GM12878 (cell line): ENCODE measurements around the gene MED25. TPM values are rescaled to one million over a fixed set of nuclear protein-coding genes. Genes with fewer than 3 reads are reported as not detected.

Experiments used
- ATAC-seq: fragments of 200-7000 bp; cut with Tn5 transposase; 3 replicates; pipeline ENCODE4 v1.9.1; 2020; ENCODE audit warnings: mild to moderate bottlenecking, moderate library complexity
- BruUV-seq: library from RNA; stranded (reverse); fragments of 400-500 nt; replicated peaks from 2 replicates; lab custom pipeline; 2021; lab: Mats Ljungman, UMichigan
- CTCF ChIA-PET: fragments of 300-600 bp; sonication (Branson Sonifier 250); formaldehyde crosslinking; extraction: SDS; loops from one replicate; lab custom pipeline; 2021; ENCODE audit warnings: inconsistent platforms; lab: Yijun Ruan, JAX
- POLR2A ChIA-PET: fragments of 350-600 bp; formaldehyde crosslinking; extraction: SDS; loops from one replicate; lab custom pipeline; 2021; ENCODE audit warnings: inconsistent platforms; lab: Charles Lee
- RAD21 ChIA-PET: fragments of 300-600 bp; sonication (Branson Sonifier 250); formaldehyde crosslinking; loops from one replicate; lab custom pipeline; 2023; ENCODE audit warnings: antibody characterized with exemption; ENCODE audit not compliant: unreplicated experiment; lab: Charles Lee
- SMC1A ChIA-PET: fragments of 300-600 bp; sonication (Branson Sonifier 250); formaldehyde crosslinking; loops from one replicate; lab custom pipeline; 2023; ENCODE audit not compliant: unreplicated experiment, uncharacterized antibody; lab: Charles Lee
- DNase-seq: peaks from one replicate; pipeline ENCODE4 v3.0.0-alpha.2; 2011; ENCODE audit warnings: low read depth, low spot score
- FAIRE-seq: peaks from 3 replicates; lab custom pipeline; 2011; peaks lifted over from hg19 to GRCh38; lab: Jason Lieb, UNC
- H2AFZ ChIP-seq: 2 replicates; pipeline ENCODE4 v1.6.0; 2011; ENCODE audit warnings: low read depth, low read length, control low read depth; ENCODE audit not compliant: control insufficient read depth
- H3K27ac ChIP-seq: 2 replicates; pipeline ENCODE4 v1.5.1; 2011; ENCODE audit warnings: control low read depth; ENCODE audit not compliant: control insufficient read depth, insufficient read depth
- H3K27me3 ChIP-seq, 2 experiments: replicated peaks in 1 of 2; 2 replicates each; pipeline versions ENCODE4 v1.6.0 to v1.6.1; 2011; ENCODE audit warnings: low read length in 1 of 2; ENCODE audit not compliant: control insufficient read depth in 2 of 2, insufficient read depth in 2 of 2
- H3K36me3 ChIP-seq, 2 experiments: 2 replicates each; pipeline ENCODE4 v1.5.1; 2011; ENCODE audit warnings: low read length in 1 of 2; ENCODE audit not compliant: control insufficient read depth in 2 of 2, insufficient read depth in 2 of 2
- H3K4me1 ChIP-seq: 2 replicates; pipeline ENCODE4 v1.6.1; 2011; ENCODE audit warnings: mild to moderate bottlenecking, low read length, moderate library complexity, mixed read lengths; ENCODE audit not compliant: control insufficient read depth, insufficient read depth
- H3K4me2 ChIP-seq: 2 replicates; pipeline ENCODE4 v1.6.0; 2011; ENCODE audit warnings: control low read depth; ENCODE audit not compliant: control insufficient read depth, insufficient read depth
- H3K4me3 ChIP-seq: fragments of 200-600 bp; sonication (generic); 2 replicates; pipeline ENCODE4 v1.5.1; 2016
- H3K79me2 ChIP-seq: 2 replicates; pipeline ENCODE4 v1.6.0; 2011; ENCODE audit warnings: low read length; ENCODE audit not compliant: control insufficient read depth, insufficient read depth
- H3K9ac ChIP-seq: 2 replicates; pipeline ENCODE4 v1.8.0; 2011; ENCODE audit warnings: low read length, control low read depth, mixed read lengths; ENCODE audit not compliant: control insufficient read depth, insufficient read depth
- H3K9me3 ChIP-seq: replicated peaks from 3 replicates; pipeline ENCODE4 v1.5.1; 2011; ENCODE audit warnings: mild to moderate bottlenecking, low read length; ENCODE audit not compliant: control insufficient read depth, insufficient read depth
- H4K20me1 ChIP-seq: 2 replicates; pipeline ENCODE4 v1.6.0; 2011; ENCODE audit not compliant: control insufficient read depth, insufficient read depth
- ASH2L ChIP-seq: fragments of 300-600, 200-600 bp; sonication (generic); IDR thresholded peaks from 2 replicates; pipeline ENCODE4 v1.6.1; 2017; ENCODE audit warnings: low read depth, mild to moderate bottlenecking, borderline replicate concordance
- KLF5 ChIP-seq: fragments of 450-650 bp; IDR thresholded peaks from 2 replicates; pipeline ENCODE4 v1.6.1; 2014; ENCODE audit warnings: mild to moderate bottlenecking; ENCODE audit not compliant: partially characterized antibody
- LARP7 ChIP-seq: fragments of 450-650 bp; IDR thresholded peaks from 2 replicates; pipeline ENCODE4 v1.6.1; 2017; ENCODE audit warnings: mild to moderate bottlenecking
- MXI1 ChIP-seq: fragments of 150-350 bp; IDR thresholded peaks from 2 replicates; pipeline ENCODE4 v1.6.1; 2011; ENCODE audit warnings: low read depth, mild to moderate bottlenecking, inconsistent platforms, low read length, improper control_type of control experiment
- WGBS: methylation state at CpG from one replicate; pipeline ENCODE4 v1.1.6; 2016; ENCODE audit warnings: low lambda C conversion rate; ENCODE audit not compliant: insufficient replicate concordance, insufficient coverage; ENCODE audit errors: missing lambda C conversion rate; 5-methylcytosine and 5-hydroxymethylcytosine counted together
- in situ Hi-C: fragments of 300-500 bp; cut with MboI; formaldehyde crosslinking; loops from 9 replicates; pipeline ENCODE4 v1.14.3; 2018; ENCODE audit warnings: mixed read lengths
- intact Hi-C: fragments of 100-400 bp; cut with micrococcal nuclease; formaldehyde crosslinking; loops from one replicate; pipeline ENCODE4 v1.14.2; 2022; ENCODE audit not compliant: unreplicated experiment
- polyA plus RNA-seq, 11 experiments: library from polyadenylated mRNA; depleted of rRNA in 4 of 11; unstranded in 6 of 11; stranded (reverse) in 5 of 11; fragments of >200 nt; fragmentation: Nextera tagmentation in 4 of 11; fragmentation: Illumina TruSeq in 1 of 11; extraction: Ambion mirVana in 4 of 11; extraction: Trizol in 1 of 11; gene quantifications; 1 replicate in 1 of 11; 2 replicates in 10 of 11; pipeline versions ENCODE4 v1.2.1 to v1.2.3, GENCODE V29; 2011 to 2016; ENCODE audit warnings: inconsistent platforms in 2 of 11, missing spikeins in 2 of 11, low read depth in 1 of 11
- total RNA-seq, 4 experiments: library from RNA; depleted of rRNA in 3 of 4; stranded (reverse); fragments of >200 nt in 3 of 4; fragmentation: Illumina TruSeq in 1 of 4; extraction: Trizol in 1 of 4; gene quantifications; 2 replicates each; pipeline versions ENCODE4 v1.2.1 to v1.2.3, GENCODE V29; 2013 to 2021
- TF ChIP-seq, protein P1 (sequence below): fragments of 450-650 bp; IDR thresholded peaks from 2 replicates; pipeline ENCODE4 v1.6.1; 2017; ENCODE audit warnings: mild to moderate bottlenecking, moderate library complexity
- TF ChIP-seq, protein P2 (sequence below): fragments of 450-650 bp; IDR thresholded peaks from 2 replicates; pipeline ENCODE4 v1.6.1; 2017; ENCODE audit warnings: mild to moderate bottlenecking, low read depth, inconsistent platforms; ENCODE audit not compliant: poor library complexity, severe bottlenecking
- TF ChIP-seq, protein P3 (sequence below): fragments of 450-650 bp; IDR thresholded peaks from 2 replicates; pipeline ENCODE4 v1.6.1; 2017; ENCODE audit warnings: mild to moderate bottlenecking, moderate library complexity
- TF ChIP-seq, protein P4 (sequence below): fragments of 450-650 bp; IDR thresholded peaks from 2 replicates; pipeline ENCODE4 v1.6.1; 2017; ENCODE audit warnings: antibody characterized with exemption, mild to moderate bottlenecking, moderate library complexity

The MED25 gene
- total and polyA plus RNA-seq, 10 of the 15 experiments (the other 5 are each of a cell fraction or from before 2014, with no cell fraction given): 3.5 to 53.9 (median 17.1) TPM

DNA sequence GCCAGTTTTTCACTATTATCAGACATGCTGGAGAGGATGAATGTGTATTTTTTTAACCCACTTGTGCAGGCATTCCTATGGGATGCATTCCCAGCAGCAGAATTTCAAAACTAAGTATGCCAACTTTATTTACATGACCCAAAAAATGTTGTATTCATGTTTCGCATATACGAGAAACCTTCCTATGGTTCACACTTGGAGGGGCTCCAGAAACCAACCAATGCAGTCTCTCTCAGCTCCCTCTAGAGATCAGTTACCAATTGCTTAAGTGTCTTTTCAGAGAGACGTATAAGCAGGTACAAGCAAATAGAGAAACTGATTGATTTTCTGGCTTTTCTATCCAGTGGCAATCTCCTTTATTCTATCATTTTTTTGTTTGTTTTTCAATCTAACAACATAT is 27.3 kb downstream of the MED25 start:
- H3K27ac ChIP-seq: no peak overlapping the region
- ChIA-PET CTCF (interaction anchor here (1.0 kb wide), 1 partner anchor 26 kb away, joined by 3 read pairs; no protein-coding TSS in a partner anchor), POLR2A (interaction anchor here (1.4 kb wide), 1 partner anchor 24 kb away, joined by 3 read pairs; no protein-coding TSS in a partner anchor), RAD21 (no interaction called here), SMC1A (no interaction called here)
- H3K9ac ChIP-seq: no peak overlapping the region
- DNase-seq (no peak), FAIRE-seq (no peak), ATAC-seq (no peak)
- H3K4me3 ChIP-seq: no peak overlapping the region
- H3K27me3 ChIP-seq: no peaks in the 10 kb centered on the region
- intact Hi-C loops: no loop called here
- WGBS: 93% methylated on average over 3 of the region's 3 CpGs
- no peaks in the 10 kb centered on the region for H3K79me2 ChIP-seq
- H4K20me1 ChIP-seq: no peaks in the 10 kb centered on the region
- no peak overlapping the region for H2AFZ ChIP-seq
- H3K4me2 ChIP-seq: no peak overlapping the region
- peaks cover 32% of the 10 kb centered on the region for H3K4me1 ChIP-seq
- peaks cover 5% of the 10 kb centered on the region; the same call in 2 of the 3 replicates for H3K9me3 ChIP-seq
- no TSS peak for BruUV-seq
- in situ Hi-C loops: no loop called here
- H3K36me3 ChIP-seq: peaks cover 0 to 2% of the 10 kb centered on the region in 2 experiments; a peak in 2 of 4 replicates
- TF ChIP-seq, protein P1, sequence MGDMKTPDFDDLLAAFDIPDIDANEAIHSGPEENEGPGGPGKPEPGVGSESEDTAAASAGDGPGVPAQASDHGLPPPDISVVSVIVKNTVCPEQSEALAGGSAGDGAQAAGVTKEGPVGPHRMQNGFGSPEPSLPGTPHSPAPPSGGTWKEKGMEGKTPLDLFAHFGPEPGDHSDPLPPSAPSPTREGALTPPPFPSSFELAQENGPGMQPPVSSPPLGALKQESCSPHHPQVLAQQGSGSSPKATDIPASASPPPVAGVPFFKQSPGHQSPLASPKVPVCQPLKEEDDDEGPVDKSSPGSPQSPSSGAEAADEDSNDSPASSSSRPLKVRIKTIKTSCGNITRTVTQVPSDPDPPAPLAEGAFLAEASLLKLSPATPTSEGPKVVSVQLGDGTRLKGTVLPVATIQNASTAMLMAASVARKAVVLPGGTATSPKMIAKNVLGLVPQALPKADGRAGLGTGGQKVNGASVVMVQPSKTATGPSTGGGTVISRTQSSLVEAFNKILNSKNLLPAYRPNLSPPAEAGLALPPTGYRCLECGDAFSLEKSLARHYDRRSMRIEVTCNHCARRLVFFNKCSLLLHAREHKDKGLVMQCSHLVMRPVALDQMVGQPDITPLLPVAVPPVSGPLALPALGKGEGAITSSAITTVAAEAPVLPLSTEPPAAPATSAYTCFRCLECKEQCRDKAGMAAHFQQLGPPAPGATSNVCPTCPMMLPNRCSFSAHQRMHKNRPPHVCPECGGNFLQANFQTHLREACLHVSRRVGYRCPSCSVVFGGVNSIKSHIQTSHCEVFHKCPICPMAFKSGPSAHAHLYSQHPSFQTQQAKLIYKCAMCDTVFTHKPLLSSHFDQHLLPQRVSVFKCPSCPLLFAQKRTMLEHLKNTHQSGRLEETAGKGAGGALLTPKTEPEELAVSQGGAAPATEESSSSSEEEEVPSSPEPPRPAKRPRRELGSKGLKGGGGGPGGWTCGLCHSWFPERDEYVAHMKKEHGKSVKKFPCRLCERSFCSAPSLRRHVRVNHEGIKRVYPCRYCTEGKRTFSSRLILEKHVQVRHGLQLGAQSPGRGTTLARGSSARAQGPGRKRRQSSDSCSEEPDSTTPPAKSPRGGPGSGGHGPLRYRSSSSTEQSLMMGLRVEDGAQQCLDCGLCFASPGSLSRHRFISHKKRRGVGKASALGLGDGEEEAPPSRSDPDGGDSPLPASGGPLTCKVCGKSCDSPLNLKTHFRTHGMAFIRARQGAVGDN: no peak
- TF ChIP-seq, protein P2, sequence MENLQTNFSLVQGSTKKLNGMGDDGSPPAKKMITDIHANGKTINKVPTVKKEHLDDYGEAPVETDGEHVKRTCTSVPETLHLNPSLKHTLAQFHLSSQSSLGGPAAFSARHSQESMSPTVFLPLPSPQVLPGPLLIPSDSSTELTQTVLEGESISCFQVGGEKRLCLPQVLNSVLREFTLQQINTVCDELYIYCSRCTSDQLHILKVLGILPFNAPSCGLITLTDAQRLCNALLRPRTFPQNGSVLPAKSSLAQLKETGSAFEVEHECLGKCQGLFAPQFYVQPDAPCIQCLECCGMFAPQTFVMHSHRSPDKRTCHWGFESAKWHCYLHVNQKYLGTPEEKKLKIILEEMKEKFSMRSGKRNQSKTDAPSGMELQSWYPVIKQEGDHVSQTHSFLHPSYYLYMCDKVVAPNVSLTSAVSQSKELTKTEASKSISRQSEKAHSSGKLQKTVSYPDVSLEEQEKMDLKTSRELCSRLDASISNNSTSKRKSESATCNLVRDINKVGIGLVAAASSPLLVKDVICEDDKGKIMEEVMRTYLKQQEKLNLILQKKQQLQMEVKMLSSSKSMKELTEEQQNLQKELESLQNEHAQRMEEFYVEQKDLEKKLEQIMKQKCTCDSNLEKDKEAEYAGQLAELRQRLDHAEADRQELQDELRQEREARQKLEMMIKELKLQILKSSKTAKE: no peak
- TF ChIP-seq, protein P3, sequence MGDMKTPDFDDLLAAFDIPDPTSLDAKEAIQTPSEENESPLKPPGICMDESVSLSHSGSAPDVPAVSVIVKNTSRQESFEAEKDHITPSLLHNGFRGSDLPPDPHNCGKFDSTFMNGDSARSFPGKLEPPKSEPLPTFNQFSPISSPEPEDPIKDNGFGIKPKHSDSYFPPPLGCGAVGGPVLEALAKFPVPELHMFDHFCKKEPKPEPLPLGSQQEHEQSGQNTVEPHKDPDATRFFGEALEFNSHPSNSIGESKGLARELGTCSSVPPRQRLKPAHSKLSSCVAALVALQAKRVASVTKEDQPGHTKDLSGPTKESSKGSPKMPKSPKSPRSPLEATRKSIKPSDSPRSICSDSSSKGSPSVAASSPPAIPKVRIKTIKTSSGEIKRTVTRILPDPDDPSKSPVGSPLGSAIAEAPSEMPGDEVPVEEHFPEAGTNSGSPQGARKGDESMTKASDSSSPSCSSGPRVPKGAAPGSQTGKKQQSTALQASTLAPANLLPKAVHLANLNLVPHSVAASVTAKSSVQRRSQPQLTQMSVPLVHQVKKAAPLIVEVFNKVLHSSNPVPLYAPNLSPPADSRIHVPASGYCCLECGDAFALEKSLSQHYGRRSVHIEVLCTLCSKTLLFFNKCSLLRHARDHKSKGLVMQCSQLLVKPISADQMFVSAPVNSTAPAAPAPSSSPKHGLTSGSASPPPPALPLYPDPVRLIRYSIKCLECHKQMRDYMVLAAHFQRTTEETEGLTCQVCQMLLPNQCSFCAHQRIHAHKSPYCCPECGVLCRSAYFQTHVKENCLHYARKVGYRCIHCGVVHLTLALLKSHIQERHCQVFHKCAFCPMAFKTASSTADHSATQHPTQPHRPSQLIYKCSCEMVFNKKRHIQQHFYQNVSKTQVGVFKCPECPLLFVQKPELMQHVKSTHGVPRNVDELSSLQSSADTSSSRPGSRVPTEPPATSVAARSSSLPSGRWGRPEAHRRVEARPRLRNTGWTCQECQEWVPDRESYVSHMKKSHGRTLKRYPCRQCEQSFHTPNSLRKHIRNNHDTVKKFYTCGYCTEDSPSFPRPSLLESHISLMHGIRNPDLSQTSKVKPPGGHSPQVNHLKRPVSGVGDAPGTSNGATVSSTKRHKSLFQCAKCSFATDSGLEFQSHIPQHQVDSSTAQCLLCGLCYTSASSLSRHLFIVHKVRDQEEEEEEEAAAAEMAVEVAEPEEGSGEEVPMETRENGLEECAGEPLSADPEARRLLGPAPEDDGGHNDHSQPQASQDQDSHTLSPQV: no peak
- TF ChIP-seq ASH2L: no peak
- TF ChIP-seq, protein P4, sequence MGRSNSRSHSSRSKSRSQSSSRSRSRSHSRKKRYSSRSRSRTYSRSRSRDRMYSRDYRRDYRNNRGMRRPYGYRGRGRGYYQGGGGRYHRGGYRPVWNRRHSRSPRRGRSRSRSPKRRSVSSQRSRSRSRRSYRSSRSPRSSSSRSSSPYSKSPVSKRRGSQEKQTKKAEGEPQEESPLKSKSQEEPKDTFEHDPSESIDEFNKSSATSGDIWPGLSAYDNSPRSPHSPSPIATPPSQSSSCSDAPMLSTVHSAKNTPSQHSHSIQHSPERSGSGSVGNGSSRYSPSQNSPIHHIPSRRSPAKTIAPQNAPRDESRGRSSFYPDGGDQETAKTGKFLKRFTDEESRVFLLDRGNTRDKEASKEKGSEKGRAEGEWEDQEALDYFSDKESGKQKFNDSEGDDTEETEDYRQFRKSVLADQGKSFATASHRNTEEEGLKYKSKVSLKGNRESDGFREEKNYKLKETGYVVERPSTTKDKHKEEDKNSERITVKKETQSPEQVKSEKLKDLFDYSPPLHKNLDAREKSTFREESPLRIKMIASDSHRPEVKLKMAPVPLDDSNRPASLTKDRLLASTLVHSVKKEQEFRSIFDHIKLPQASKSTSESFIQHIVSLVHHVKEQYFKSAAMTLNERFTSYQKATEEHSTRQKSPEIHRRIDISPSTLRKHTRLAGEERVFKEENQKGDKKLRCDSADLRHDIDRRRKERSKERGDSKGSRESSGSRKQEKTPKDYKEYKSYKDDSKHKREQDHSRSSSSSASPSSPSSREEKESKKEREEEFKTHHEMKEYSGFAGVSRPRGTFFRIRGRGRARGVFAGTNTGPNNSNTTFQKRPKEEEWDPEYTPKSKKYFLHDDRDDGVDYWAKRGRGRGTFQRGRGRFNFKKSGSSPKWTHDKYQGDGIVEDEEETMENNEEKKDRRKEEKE: no peak
- TF ChIP-seq LARP7: no peak
- no peak for TF ChIP-seq MXI1
- no peak for TF ChIP-seq KLF5
